ENCODE data around the gene C10orf90.

DNA sequence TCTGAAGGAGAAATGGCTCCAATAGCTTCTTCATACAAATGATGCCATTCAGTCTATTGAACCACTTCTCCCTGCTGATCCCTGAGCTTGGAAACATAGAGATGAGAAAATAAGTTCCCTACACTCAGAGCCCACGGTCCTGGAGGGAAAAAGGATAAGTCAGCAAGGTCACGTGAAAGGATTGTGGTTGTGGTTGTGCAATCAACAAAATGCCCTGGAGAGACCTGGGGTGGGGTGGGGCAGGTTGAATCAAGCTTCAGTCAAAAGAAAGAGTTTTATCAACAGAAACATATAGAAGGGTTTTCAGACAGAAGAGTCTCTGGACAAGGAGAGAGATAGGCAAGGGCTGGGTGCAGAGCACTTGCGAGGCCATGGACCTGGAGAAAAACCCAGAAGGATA is 30.1 kb downstream of the C10orf90 start:
- TF ChIP-seq, protein P1, sequence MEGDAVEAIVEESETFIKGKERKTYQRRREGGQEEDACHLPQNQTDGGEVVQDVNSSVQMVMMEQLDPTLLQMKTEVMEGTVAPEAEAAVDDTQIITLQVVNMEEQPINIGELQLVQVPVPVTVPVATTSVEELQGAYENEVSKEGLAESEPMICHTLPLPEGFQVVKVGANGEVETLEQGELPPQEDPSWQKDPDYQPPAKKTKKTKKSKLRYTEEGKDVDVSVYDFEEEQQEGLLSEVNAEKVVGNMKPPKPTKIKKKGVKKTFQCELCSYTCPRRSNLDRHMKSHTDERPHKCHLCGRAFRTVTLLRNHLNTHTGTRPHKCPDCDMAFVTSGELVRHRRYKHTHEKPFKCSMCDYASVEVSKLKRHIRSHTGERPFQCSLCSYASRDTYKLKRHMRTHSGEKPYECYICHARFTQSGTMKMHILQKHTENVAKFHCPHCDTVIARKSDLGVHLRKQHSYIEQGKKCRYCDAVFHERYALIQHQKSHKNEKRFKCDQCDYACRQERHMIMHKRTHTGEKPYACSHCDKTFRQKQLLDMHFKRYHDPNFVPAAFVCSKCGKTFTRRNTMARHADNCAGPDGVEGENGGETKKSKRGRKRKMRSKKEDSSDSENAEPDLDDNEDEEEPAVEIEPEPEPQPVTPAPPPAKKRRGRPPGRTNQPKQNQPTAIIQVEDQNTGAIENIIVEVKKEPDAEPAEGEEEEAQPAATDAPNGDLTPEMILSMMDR (IDR thresholded peaks at IDR 0.05): no peak
- TF ChIP-seq POLR2A (IDR thresholded peaks at IDR 0.05) (no peak), EP300 (IDR thresholded peaks at IDR 0.05) (no peak)

Measured in suprapubic skin (tissue), 3 donors.